Measurements from ENCODE around the gene ZNF524.
"Not testable (repeated sequence)": the region's sequence is repeated elsewhere in the genome, so short reads cannot be mapped to it uniquely, and the experiment has no call there.

Gene ZNF524

DNA sequence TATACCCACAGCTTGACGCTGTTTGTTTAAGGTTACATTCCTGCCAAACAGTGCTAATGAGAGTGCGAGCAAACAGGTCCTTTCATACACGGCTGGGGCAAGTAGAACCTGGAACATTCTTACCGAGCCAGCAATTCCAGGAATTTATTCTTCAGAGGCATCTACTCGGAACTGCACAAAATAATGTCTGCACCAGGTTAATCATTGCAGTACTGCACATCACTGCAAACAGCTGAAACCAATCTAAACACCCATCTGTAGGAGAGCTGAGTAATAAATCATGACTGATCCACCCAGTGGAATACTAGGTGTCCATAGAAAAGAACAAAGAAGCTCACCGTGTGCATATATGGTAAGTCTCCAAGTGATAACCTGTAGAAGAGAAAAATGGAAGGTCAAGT, 18.3 kb upstream of the ZNF524 start:
- DNase-seq, result no peak

DNA sequence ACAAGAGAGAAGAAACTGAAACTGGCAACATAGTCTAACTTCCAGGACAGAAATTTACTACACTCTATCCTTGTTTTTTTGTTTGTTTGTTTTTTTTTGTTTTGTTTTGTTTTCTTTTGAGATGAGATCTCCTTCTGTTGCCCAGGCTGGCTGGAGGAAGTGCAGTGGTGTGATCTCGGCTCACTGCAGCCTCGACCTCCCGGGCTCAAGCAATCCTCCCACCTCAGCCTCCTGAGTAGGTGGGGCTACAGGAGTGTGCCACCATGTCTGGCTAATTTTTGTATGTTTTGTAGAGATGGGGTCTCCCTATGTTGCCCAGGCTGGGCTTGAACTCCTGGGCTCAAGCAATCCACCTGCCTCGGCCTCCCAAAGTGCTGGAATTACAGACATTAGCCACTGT, 17.8 kb upstream of the ZNF524 start:
- not testable (repeated sequence) for DNase-seq

DNA sequence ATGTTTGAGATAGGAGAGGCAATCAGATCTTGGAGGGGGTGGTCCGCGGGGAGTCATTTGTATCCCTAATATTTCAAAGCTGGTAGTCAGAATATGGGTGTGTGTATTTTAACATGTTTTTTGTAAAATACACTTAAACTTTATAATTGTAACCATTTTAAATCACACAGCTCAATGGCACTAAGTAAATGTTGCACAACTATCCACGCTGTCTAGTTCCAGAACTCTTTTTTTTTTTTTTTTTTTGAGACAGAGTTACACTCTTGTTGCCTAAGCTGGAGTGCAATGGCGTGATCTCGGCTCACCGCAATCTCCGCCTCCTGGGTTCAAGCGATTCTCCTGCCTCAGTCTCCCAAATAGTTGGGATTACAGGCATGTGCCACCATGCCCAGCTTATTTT, 16.2 kb upstream of the ZNF524 start:
- not testable (repeated sequence) for DNase-seq

DNA sequence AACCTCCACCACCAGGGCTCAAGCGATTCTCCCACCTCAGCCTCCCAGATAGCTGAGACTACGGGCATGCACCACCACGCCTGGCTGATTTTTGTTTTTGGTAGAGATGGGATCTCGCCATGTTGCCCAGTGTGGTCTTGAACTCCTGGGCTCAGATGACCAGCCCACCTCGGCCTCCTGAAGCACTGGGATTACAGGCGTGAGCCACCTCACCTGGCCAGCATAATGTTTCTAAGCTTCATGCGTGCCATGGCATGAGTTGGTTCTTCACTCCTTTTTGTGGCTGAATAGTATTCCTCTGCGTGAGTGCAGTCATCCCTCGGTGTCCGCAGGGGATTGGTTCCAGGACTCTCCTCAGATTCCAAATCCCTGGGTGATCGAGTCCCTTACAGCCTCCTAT, 15.2 kb upstream of the ZNF524 start:
- no peak for DNase-seq

DNA sequence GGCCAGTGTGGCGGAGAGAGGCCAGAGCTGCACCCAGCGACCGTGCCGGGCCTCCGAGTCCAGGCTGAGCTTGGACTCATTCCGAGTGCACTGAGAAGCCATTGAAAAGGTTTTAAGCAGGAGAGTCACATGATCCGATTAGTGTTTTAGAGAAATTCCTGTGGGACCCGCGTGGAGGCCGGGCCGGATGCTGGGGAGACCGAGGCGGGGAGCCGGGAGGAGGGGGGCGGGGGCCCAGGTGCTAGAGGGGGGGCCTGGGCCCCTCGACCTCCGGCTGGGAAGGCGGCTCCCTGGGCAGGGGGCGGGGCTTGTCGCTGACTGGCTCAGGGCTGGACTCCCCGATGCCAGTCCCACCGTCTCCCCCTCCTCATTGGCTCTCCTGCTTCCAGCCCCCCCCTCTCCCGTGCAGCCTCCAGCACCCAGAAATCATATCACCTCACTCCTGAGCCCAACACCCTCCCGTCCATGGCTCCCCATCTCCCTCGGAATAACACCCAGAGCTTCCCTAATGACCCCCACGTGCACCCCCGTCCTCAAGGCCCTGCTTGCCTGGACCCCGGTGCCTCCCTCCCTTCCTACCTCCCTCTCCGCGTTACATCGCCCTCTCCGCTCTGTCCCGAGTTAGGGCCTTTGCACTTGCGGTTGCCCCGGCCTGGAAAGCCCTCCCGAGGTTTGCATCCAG, 14.3 kb upstream of the ZNF524 start:
- DNase-seq, result peak in 2 of 5 donors; percentile 30 to 42

DNA sequence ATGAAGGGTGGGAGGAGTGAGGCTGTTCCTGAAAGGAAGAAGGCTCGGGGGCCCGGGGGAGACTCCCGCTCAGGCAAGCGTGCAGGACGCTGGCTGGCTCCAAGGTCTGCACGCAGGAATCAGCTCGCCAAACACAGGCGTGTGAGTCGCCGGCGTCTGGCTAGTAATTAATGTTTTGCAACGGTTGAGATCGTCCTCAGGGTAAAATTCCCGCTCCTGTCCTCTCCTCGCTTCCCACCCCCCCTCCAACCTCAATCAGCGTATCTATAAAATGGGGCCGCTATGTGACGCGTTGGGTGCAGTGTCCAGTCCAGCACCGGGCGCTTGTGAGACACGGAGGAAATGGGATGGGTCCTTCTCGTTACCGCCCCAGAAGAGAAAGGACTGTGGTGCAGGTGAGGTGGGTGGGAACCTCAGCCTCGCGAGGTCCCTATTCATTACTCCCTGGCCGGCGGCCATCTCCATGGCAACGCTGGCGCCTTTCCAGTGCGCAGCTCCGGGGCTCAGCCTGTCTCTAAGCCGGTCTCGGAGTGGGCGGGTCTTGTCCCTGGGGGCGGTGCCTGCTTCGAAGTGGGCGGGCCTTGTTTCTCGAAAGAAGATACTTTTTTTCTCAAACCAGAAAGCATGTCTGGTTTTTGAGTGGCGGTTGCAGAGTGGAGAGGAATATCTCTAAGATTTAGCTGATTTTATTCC, 13.0 kb upstream of the ZNF524 start:
- DNase-seq, result peak; percentile 83 to 92 (median 90)

DNA sequence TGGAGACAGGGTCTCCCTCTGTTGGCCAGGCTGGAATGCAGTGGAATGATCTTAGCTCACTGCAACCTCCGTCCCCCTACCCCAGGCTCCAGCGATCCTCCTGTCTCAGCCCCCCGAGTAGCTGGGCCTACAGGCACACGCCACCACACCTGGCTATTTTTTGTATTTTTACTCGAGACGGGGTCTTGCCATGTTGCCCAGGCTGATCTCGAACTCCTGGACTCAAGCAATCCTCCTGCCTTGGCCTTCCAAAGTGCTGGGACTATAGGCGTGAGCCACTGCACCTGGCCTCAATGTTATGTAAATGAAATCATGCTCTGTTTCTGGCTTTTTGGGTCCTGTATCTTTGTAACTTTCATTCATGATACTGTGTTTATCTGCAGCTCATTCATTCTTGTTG, 11.3 kb upstream of the ZNF524 start:
- DNase-seq, result no peak

DNA sequence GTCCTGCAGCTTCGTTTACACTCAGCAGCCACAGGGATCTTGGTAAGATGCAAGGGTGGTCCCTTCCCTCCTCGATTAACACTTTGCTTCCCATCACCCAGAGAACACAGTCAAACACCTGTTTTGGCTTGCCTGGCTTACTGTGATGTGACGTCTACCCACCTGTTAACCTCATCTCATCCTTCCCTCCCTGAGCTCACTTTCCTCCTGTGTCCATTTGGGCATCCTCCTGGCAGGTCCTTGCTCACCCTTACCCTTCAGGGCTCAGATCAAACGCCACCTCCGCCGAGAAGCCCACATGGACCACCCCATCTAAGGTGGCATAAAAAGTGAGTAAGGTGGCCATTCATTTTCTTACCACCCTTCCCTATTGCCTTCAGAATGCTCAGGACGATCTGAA, 10.0 kb upstream of the ZNF524 start:
- DNase-seq, result no peak

DNA sequence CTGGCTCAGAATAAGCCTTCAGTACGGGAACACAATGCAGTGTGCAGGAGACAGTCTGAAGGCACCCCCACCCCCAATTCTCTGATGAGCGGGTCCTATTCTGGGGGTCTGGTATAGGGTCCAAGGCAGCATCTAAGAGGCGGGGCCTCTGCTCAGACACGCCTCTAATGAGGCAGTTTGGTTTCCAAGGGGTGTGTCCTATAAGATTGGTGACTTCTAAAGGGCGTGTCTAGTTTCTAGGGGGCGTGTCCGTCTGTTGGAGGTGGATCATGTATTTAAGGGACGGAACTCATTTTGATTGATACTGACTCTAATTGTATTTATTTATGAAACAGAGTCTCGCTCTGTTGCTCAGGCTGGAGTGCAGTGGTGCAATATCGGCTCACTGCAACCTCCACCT, 9.5 kb upstream of the ZNF524 start:
- DNase-seq, result no peak

DNA sequence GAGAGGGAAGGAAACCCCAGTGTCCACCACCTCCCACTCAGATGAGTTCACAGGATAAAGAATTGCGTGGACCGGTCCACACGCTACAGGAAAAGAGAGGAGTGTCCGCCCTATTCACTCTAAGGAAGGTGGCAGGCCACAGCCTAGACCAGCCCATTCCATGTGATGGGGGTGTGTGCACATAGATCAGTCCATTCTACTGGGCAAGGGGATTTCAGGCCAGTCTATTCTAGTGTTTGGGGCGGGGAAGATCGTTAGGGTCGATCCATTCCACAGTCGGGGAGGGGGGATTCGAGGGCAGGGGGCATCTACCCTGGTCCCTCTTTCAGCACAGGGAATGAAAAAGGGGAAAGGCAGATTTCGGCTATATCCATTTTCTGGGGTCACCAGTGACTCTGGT, 8.5 kb upstream of the ZNF524 start:
- DNase-seq, result no peak

DNA sequence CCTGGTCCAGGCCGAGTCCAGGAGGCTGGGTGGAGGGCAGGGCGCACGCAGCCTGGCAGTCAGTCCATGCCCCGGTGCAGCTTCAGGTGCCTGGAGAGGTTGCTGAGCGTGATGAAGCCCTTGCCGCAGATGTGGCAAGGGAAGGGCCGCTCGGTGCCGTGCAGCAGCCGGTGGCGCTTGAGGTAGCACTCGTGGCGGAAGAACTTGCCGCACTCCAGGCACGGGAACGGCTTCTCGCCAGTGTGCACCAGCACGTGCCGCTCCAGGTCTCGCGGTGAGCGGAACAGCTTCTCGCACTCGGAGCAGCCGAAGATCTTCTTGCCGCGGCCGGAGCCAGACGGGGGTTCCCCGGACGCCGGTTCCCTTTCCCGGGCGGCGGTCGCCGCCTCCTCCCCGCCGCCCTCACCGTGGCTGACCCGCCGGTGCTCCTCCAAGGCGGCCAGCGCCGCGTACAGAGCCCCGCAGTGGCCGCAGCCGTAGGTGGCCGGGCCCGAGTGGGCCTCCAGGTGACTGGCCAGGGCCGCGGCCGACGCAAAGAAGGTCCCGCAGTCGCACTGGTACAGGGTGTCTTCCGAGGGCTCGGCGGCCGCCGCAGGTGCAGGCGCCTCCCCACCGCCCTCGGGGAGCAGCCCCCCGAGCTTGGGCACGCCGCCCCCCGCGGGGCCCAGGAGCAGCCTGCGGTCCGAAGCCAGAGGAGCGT, 7.5 kb upstream of the ZNF524 start:
- no peak for DNase-seq

DNA sequence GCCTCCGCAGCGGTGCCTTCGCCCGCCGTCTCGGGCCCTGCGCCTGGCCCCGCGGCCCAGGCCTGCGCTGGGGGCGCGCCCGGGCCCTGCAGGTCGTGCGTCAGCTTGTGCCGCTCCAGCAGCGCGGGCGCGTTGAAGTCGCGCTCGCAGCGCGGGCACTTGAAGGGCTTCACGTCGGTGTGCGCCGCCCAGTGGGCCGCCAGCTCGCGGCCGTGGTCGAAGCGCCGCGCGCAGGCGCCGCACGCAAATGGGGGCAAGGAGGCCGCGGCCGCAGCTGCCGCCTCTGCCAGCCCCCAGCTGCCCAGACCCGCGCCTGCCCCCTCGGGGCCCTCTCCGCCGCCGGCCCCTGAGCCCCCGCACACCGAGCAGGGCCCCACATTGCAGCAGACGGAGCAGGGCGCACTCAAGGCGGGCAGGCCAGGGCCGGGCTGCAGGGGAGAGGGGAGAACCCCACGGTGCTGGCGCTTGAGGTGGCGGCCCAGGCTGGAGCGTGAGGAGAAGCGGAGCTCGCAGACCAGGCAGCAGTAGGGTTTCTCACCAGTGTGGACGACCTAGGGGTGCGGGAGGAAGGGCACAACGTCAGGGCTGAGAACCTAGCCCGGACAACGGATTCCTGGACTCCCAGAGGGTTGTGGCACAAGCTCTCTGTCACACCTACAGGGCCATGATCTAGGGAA, 6.9 kb upstream of the ZNF524 start:
- DNase-seq, result no peak

DNA sequence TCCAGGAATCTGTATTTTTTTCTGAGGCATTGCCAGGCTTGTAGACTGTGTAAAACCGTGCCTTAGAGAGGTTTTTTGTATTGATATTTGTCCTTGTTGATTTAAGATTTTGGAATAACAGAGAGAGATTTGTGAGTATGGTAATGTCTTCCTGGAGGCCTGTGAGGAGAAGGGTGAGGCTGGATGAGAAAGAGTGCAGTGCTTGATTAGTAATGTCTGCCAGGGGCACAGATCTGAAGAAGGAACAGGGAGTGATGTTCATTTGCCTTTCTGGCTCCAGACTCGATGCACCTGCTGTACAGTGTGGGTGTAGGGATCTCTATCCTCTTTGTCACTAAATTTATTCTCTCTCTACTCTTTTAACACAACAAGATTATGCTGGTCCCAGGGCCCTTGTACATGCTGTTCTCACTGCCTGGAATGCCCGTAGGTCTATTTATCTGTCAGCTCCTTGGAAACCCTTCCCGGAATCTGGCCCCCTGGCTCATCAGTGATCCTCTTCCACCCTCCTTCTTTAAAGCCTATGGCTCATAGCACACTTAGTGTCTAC, 5.0 kb upstream of the ZNF524 start:
- DNase-seq, result no peak

DNA sequence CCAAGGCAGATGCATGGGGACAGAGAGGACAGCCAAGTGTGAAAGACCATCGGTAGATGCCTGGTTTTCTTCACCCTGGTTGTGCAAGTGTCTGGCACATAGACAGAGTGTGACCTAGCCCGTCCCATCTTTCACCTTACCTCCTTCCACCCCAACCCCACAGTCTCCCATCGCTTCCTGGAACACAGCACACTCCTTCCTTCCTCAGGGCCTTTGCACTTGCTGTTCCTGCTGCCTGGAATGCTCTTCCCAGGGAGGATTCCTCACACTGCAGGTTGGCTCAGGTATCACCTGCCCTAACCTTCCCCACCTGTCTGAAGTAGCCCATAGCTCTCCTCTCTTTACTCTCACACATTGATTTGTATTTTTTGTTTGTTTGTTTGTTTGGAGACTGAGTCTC, 3.8 kb upstream of the ZNF524 start:
- no peak for DNase-seq

DNA sequence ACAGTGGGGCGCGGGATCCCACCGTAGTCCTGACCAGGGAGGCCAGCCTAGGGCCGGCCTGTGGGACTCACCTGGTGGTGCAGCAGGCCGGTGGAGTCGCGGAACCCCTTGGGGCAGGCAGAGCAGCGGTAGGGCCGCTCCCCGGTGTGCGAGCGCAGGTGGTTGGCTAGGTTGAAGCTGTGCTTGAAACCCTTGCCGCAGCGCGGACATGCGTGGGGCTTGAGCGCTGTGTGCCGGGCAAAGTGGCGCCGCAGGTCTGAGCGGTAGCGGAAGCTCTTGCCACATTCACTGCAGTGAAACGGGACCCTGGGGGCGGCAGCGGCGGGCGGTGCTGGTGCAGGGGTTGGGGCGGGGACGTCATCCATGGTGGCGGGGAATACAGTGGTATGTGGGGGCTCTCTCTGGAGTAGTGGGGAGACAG, 2.6 kb upstream of the ZNF524 start:
- DNase-seq, result no peak

DNA sequence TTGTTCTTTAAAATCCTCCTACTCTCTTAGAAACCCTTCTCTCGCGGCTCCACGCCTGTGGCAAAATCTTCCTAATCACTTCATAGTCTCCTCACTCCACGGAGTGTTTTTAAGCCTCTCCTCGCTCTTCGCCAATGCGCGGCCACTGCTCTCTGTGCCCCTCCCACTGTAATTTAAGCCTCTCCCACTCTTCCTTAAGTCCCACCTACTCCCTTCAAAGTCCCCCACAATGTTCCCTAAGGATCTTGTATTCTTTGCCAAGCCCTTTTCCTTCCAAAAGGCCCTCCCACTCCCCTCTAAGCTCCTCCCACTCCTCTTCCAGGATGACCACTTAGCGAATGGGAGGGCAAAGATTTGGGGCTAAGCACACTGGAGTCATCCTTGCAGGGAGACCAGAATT, 2.1 kb upstream of the ZNF524 start:
- no peak for DNase-seq

DNA sequence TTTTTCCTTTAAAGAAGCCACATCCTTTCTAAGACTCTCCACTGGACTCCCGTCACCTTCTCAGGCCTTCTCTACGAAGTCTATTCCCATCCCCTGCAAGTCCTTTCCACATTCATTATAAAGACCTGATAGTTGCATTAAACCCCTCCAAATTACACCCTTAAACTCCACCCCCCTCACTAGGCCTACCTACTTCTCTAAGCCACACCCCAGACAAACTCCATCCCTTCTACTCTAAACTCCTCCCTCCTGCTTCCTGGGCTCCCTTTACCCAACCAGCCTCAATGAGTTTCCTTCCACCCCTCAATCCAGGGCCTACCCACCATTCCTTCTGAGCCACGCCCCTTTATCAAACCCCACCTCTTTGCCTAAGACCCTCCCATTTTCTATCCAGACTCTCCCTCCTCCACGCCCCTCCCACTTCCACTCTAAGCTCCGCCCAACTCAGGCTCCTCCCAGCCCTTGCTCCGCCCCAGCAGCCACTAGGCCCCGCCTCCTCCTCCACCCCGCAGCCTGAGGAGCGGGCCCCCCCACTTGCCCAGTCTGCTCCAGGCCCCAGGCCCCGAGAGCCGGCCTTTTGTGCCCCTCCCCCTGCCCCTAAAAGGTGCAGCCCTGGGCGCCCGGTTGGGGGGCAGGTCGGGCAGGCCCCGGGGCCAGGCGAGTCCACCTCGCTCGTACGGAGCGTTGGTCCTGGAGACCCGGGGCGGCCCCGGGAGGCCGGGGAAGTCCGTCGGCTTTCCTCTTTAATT, 1.2 kb upstream of the ZNF524 start:
- DNase-seq, result peak; percentile 77 to 92 (median 89)

DNA sequence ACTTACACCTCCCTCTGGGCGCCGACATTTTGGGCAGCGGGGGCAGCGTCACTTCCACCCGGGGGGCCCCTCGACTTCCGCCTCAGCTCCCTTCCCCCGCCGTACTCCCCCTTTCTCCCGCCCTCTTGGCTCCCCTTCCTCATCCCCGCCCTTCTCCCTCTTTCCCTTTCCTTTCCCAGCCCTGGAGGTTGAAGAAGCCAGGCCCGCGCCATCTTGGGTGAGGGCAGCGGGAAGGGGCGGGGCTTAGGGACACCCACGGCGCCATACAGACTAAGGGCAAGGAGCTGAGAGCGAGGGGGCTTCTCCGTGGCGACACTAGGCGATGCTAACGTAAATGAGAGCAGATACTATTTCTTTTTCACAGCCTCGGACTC, 633 bp upstream of the ZNF524 start, which contains the start of gene FIZ1:
Gene FIZ1, minus strand, starts transcription at position 50 of the 374 bp plus-strand sequence. CDS start 1,652 bp downstream, outside the sequence.
- peak; percentile 90 to 98 (median 94) for DNase-seq

DNA sequence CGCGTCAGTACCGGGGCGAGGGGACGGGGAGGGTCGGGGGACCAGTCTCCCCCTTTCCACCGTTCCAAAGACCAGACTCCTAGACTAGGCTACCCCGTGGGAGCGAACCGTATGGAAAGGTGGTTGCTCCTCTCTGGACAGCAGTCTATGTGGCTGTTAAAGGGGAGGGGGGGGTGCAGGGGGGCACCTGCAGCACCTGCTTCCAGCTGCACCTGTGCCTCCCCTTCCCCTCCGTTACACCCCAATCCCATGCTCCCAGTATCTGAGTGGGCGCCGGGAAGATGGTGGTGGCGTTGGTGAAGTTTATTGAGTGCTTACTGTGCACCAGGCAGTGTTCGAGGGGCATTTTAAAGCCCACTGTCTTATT, 557 bp downstream of the ZNF524 start:
- DNase-seq, result no peak

DNA sequence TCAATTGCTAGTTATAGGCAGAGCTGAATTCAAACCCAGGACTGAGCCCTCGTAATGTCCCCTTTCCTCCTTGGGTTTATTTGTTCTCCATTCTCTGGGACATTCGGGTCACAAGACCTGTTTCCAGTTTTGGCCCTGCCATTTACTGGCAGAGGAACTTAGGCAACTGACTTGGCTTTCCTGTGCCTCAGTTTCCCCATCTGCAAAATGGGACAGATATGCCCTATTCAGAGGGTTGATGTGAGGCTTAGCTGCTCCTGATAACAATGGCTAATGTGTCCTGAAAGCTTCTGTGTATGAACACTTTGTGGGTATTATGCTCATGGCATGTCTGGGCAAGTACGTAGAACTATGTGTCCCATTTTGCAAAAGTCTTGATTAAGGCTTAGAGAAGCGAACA, 996 bp downstream of the ZNF524 start:
- no peak for DNase-seq

DNA sequence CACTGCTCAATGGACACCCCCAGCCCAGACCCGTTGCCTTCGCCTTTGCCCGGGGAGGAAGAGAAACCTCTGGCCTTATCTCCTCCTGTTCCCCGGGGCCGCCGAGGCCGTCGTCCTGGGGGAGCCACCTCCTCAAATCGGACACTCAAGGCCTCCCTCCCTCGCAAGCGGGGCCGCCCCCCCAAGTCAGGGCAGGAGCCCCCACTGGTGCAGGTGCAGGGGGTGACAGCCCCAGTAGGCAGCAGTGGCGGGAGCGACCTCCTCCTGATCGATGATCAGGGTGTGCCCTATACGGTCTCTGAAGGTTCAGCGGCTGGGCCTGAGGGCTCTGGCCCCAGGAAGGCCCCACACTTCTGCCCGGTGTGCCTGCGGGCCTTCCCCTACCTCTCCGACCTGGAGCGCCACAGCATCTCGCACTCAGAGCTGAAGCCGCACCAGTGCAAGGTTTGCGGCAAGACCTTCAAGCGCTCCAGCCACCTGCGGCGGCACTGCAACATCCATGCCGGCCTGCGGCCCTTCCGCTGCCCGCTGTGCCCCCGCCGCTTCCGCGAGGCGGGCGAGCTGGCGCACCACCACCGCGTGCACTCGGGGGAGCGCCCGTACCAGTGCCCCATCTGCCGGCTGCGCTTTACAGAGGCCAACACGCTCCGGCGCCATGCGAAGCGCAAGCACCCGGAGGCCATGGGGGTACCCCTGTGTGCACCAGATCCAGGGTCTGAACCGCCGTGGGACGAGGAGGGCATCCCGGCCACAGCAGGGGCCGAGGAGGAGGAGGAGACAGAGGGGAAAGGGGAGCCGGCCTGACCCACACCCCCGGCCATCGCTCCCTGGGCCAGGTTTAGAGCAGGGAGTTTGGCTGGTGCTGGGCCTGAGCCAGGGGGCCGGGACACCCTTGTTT, 2.3 kb downstream of the ZNF524 start:
- no peak for DNase-seq

Measured in T-helper 1 cell (primary cell).